LNCaP clone FGC (cell line): ENCODE data around the gene SYT2.
A peak's percentile ranks its signal among the peaks of the same experiment; 100 is the strongest.

ENCODE experiments used
- DNase-seq: peaks from one replicate; pipeline ENCODE4 v3.0.0-alpha.2; 2011; ENCODE audit warnings: low read depth
- H3K4me3 ChIP-seq: 2 replicates; pipeline ENCODE4 v1.5.1; 2011; ENCODE audit warnings: mild to moderate bottlenecking, low read depth, low read length, control low read depth
- CTCF ChIP-seq: IDR thresholded peaks from 2 replicates; pipeline ENCODE4 v1.5.1; 2012; ENCODE audit warnings: mild to moderate bottlenecking; ENCODE audit not compliant: control insufficient read depth, insufficient read depth; ENCODE audit errors: extremely low read depth

Gene SYT2

GRCh38 chr1:202568410-202568809 is 141.8 kb downstream of the SYT2 start:
- 0 out of 2 replicates have a peak overlapping the region, but pooled peaks have one; percentile 3 for H3K4me3 ChIP-seq
- DNase-seq, result no peak
- no peak for TF ChIP-seq CTCF

- no peak for DNase-seq
- no peak overlapping the region for H3K4me3 ChIP-seq
These were observed 142.5 kb downstream of the SYT2 start for GRCh38 chr1:202567738-202568137.

DNA sequence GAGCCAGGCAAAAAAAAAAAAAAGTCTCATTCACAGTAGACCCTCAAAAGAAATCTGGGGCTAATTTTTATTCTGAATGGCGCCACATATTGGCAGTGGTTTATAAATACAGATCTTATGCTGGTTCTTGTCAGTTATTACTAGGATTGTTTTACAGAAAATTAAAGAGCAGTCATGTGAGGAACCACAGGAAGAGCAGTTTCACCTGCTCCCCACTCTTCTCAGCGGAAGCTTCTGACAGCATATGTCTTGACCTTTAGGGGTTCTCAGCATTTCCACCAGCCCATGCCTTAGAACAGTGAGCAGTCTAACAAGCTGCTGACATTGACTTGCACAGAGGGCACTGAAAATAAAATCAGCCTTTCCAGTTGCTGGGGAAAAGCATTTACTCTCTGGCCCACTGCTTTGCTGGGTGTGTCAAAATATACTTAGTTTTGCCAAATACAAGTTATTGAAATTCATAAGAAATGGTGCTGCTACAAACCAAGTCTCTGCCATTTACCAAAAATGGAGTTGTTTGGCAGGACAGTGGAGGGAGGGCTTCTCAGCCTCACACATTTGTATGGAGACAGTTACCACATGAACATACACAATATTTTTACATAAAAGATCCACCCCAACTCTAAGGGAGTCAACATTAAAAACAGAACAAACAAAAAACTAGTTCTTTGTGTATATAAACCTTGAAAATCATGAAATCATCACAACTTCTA is 144.2 kb downstream of the SYT2 start:
- no peak overlapping the region for H3K4me3 ChIP-seq
- TF ChIP-seq CTCF, result 0 out of 2 replicates have a peak, but pooled peaks have one; percentile 7
- no peak for DNase-seq

More at GRCh38 chr1:202567738-202568137, 142.5 kb downstream of the SYT2 start:
- TF ChIP-seq CTCF, result no peak

DNA sequence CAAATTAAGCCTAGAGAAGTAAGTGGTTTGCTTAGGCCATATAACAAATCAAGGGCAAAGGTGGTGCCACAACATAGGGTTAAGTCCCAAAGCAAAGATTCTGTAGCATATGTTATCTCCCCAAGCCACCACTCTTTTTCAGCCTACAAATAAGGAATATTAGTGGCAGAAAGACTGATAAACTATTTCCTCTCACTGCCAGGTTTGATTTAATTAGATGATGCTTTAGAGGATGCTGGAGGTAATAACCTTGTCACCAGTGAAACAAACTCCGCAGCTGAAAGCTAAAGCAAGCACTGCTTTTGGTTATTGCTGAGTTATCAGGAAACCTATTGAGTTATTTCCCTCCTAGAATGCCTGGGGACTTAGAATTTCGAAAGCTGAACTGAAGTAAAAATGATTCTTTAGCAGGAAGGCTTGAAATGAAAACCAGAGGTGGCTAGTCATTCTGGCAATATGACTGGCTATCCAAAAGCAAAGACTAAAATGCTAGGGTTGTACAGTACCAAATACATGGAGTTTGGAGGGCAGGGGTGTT is 145.2 kb downstream of the SYT2 start:
- no peak overlapping the region for H3K4me3 ChIP-seq
- no peak for TF ChIP-seq CTCF
- DNase-seq, result no peak

- TF ChIP-seq CTCF, result no peak
- H3K4me3 ChIP-seq, result no peak overlapping the region
- DNase-seq, result no peak
These were observed 146.4 kb downstream of the SYT2 start for GRCh38 chr1:202563818-202564217.

- no peak for TF ChIP-seq CTCF
- no peak for DNase-seq
- H3K4me3 ChIP-seq, result no peak overlapping the region
These were observed 147.7 kb downstream of the SYT2 start for GRCh38 chr1:202562444-202563060.
